ENCODE results near the gene OXSR1.

- TF ChIP-seq POLR2AphosphoS5 (IDR thresholded peaks at IDR 0.05; ENCODE audit: borderline replicate concordance, low read depth, low read length): no peak
- TF ChIP-seq EZH2 (IDR thresholded peaks at IDR 0.05): no peak
Observed at GRCh38 chr3:38204599-38205471, 39.5 kb downstream of the OXSR1 start.

Data from SK-N-MC (cell line).